Skeletal muscle tissue (tissue), 4 donors: ENCODE measurements around the gene PLA2G10. TPM values are rescaled to one million over a fixed set of nuclear protein-coding genes. Genes with fewer than 3 reads are reported as not detected.
"Not testable (repeated sequence)": the region's sequence is repeated elsewhere in the genome, so short reads cannot be mapped to it uniquely, and the experiment has no call there.

ENCODE experiments used
- H3K27ac ChIP-seq: one replicate; pipeline ENCODE4 v1.7.0; 2013; ENCODE audit warnings: mild to moderate bottlenecking, low read depth, low read length, inconsistent platforms
- H3K27me3 ChIP-seq, 3 donors: one replicate each; pipeline ENCODE4 v1.7.0; 2013; ENCODE audit warnings: low read length in 3 of 3; ENCODE audit not compliant: control insufficient read depth in 3 of 3, insufficient read depth in 3 of 3
- H3K36me3 ChIP-seq, 3 donors: one replicate each; pipeline ENCODE4 v1.7.0; 2013; ENCODE audit warnings: low read length in 3 of 3; ENCODE audit not compliant: control insufficient read depth in 3 of 3, insufficient read depth in 3 of 3
- H3K4me1 ChIP-seq, 3 donors: one replicate each; pipeline ENCODE4 v1.7.0; 2013; ENCODE audit warnings: low read length in 3 of 3, mild to moderate bottlenecking in 3 of 3; ENCODE audit not compliant: control insufficient read depth in 3 of 3, insufficient read depth in 3 of 3
- H3K4me3 ChIP-seq, 3 donors: one replicate each; pipeline ENCODE4 v1.7.0; 2013; ENCODE audit warnings: low read length in 3 of 3
- H3K9ac ChIP-seq, 3 donors: one replicate each; pipeline ENCODE4 v1.7.0; 2013; ENCODE audit warnings: low read length in 3 of 3, mild to moderate bottlenecking in 3 of 3, moderate library complexity in 2 of 3, low read depth in 1 of 3
- H3K9me3 ChIP-seq, 3 donors: one replicate each; pipeline ENCODE4 v1.7.0; 2013; ENCODE audit warnings: low read length in 3 of 3; ENCODE audit not compliant: control insufficient read depth in 3 of 3
- total RNA-seq: library from RNA; depleted of rRNA; stranded (reverse); fragments of >200 nt; gene quantifications from one replicate; pipeline ENCODE4 v1.2.3, GENCODE V29; 2014
- donor health status: Osteomylitis.

PLA2G10 gene
- total RNA-seq, 1 donor from 2014 or later = not detected

DNA sequence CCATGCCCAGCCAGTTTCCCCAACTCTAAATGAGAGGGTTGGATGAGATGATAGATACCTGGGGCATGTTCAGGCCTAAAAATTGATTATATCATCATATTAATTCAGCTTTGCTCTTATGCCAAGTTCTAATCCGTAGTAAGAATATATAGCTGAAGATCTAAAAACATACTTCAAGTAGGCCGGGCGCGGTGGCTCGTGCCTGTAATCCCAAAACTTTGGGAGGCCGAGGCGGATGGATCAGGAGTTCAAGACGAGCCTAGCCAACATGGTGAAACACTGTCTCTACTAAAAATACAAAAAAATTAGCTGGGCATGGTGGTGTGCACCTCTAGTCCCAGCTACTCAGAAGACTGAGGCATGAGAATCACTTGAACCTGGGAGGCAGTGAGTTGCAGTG, 12.0 kb downstream of the PLA2G10 start:
- H3K4me1 ChIP-seq = no peaks in the 10 kb centered on the region
- no peak overlapping the region for H3K9ac ChIP-seq
- H3K9me3 ChIP-seq = no peaks in the 10 kb centered on the region
- no peaks in the 10 kb centered on the region for H3K36me3 ChIP-seq
- peaks cover 0 to 5% (median 2%) of the 10 kb centered on the region in 3 donors for H3K27me3 ChIP-seq
- H3K4me3 ChIP-seq = no peak overlapping the region
- H3K27ac ChIP-seq = no peak overlapping the region

DNA sequence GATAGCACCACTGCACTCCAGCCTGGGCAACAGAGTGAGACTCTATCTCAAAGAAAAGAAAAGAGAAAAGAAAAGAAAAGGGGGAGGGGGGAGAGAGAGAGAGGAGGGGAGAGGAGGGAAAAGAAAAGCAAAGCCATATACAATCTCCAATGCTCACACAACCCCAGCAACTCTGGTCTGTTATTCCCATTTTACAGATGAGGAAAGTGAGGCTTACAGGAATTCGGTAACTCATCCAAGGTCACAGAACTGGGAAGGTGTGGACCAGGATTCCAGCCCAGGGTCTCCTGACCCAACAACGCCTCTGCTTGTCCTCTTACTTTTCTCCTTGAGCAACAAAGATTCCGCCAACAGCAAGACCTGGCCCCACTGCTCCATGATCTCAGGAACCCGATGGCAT, 13.0 kb downstream of the PLA2G10 start:
- no peaks in the 10 kb centered on the region for H3K36me3 ChIP-seq
- no peak overlapping the region for H3K4me3 ChIP-seq
- H3K27ac ChIP-seq = no peak overlapping the region
- H3K9ac ChIP-seq = no peak overlapping the region
- peaks cover 0 to 5% (median 2%) of the 10 kb centered on the region in 3 donors for H3K27me3 ChIP-seq
- H3K4me1 ChIP-seq = no peaks in the 10 kb centered on the region
- H3K9me3 ChIP-seq = no peaks in the 10 kb centered on the region

DNA sequence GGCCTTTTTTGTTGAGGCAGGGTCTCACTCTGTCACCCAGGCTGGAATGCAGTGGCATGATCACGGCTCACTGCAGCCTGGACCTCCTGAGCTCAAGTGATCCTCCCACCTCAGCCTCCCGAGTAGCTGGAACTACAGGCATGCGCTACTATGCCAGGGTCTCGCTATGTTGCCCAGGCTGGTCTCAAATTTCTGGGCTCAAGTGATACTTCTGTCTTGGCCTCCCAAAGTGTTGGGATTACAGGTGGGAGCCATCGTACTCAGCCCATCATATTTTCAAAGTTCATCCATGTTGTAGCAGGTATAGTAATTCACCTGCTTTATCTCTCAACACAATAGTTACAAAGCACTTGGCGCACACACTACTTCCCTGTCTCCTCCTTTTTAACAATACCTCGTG, 13.7 kb downstream of the PLA2G10 start:
- not testable (repeated sequence) for H3K27me3 ChIP-seq, H3K9me3 ChIP-seq, H3K27ac ChIP-seq, H3K36me3 ChIP-seq, H3K9ac ChIP-seq, H3K4me1 ChIP-seq, H3K4me3 ChIP-seq

DNA sequence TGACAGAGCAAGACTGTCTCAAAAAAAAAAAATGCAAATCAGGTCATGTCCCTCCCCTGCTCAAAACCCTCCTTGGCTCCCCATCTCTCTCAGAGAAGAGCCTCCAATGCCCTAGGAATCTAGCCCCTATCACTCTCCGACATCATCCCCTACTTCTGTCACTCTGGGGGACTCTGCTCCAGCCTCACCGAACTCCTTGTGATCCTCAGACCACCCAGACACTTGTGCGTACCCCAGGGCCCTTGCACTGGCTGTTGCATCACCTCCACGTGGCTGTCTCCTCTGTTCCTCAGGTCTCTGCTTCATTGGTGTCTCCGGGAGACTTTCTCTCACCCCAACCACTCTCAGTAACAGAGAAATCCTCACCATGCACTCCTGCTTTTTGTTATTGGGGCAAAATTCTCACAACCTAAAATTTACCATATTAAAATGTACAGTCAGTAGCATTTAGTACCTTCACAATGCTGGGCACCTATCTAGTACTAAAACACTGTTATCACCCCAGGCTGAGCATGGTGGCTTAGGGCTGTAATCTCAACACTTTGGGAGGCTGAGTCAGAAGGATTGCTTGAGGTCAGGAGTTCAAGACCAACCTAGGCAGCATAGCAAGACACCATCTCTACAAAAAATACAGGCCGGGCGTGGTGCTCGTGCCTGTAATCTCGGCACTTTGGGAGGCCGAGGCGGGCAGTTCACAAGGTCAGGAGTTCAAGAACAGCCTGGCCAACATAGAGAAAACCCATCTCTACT, 15.2 kb downstream of the PLA2G10 start:
- Histone ChIP-seq H3K4me1 (no peaks in the 10 kb centered on the region), H3K36me3 (no peaks in the 10 kb centered on the region), H3K27ac (no peak overlapping the region), H3K9ac (no peak overlapping the region), H3K4me3 (no peak overlapping the region), H3K9me3 (no peaks in the 10 kb centered on the region), H3K27me3 (peaks cover 0 to 5% (median 2%) of the 10 kb centered on the region in 3 donors)

DNA sequence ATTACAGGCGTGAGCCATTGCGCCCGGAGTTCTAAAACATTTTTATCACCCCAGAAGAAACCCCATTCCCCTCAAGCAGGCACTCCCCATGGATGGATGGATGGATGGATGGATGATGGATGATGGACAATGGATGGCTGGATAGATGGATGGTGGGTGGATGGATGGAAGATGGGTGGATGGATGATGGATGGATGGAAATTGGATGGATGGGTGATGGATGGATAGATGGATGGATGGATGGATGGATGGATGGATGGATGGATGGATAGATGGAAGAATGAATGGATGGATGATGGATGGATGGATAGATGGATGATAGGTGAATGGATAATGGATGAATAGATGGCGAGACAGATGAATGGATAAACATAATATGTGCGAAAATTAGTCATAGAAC, 16.5 kb downstream of the PLA2G10 start:
- Histone ChIP-seq H3K4me3 (no peak overlapping the region), H3K36me3 (no peaks in the 10 kb centered on the region), H3K4me1 (no peaks in the 10 kb centered on the region), H3K27me3 (peaks cover 0 to 5% (median 2%) of the 10 kb centered on the region in 3 donors), H3K27ac (no peak overlapping the region), H3K9me3 (no peaks in the 10 kb centered on the region), H3K9ac (no peak overlapping the region)

DNA sequence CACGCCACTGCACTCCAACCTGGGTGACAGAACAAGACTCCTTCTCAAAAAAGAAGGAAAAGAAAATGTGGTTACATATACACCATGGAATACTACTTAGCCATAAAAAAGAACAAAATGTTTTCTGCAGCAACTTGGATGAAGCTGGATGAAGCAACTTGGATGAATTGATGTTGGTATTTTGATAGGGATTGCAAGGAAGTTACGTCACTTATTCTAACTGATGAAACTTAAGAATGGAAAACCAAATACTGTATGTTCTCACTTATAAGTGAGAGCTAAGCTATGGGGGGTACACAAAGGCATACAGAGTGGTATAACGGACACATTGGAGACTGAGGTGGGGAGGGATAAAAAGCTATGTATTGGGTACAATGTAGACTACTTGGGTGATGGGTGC, 17.5 kb downstream of the PLA2G10 start:
- Histone ChIP-seq H3K36me3 (no peaks in the 10 kb centered on the region), H3K27ac (no peak overlapping the region), H3K4me3 (no peak overlapping the region), H3K4me1 (no peaks in the 10 kb centered on the region), H3K9ac (no peak overlapping the region), H3K27me3 (peaks cover 0 to 5% (median 2%) of the 10 kb centered on the region in 3 donors), H3K9me3 (no peaks in the 10 kb centered on the region)

DNA sequence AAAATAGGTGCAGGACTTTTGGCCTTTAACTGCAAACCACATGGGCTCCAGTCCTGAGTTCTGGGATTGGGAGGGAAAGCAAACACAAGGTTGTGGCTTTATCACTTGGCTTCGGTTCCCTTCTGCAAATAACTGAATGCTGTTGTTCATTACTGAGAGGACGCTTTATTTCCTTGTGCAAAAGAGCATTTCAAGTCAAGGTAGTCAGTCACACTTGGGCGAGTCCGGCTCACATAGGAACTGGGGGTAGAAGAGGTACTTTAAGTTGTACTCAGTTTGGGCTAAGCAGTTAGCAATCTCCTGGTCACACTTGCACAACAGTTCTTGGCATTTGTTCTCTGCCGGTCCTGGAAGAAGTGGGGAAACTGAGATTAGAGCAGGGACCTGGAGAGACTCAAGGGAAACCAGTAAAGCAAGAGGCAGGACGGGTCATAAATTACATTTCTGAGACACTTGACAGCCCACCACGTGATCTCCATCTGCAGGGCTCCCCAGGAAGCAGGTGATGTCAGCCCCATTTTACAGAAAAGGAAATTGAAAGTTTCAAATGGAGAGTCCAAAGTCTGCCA, 21.6 kb downstream of the PLA2G10 start:
- H3K9ac ChIP-seq = no peak overlapping the region
- no peaks in the 10 kb centered on the region for H3K9me3 ChIP-seq
- no peak overlapping the region for H3K4me3 ChIP-seq
- peaks cover 3 to 7% (median 5%) of the 10 kb centered on the region in 3 donors for H3K36me3 ChIP-seq
- H3K27me3 ChIP-seq = no peaks in the 10 kb centered on the region
- H3K27ac ChIP-seq = no peak overlapping the region
- peaks cover 0 to 2% (median 2%) of the 10 kb centered on the region in 3 donors for H3K4me1 ChIP-seq

DNA sequence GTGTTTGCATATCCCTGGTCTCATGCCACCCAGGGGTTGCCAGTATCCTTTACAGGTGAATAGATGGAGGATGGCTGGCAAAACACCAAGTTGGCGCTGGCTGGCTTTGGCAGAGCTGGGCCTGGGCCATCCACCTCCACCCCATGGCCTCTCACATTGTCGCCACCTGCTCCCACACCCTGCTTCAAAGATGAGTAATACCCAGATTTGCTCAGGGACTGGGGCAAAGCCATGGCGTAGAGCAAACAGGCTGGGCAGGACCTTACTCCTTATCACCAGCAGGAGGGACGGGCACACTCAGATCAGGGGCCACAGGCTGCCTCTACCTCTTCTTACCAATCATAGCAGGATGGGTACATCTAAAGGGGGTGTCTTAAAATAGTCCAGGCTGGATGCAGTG, 24.3 kb downstream of the PLA2G10 start:
- no peak overlapping the region for H3K9ac ChIP-seq
- no peak overlapping the region for H3K4me3 ChIP-seq
- no peaks in the 10 kb centered on the region for H3K27me3 ChIP-seq
- H3K27ac ChIP-seq = no peak overlapping the region
- H3K9me3 ChIP-seq = no peaks in the 10 kb centered on the region
- H3K36me3 ChIP-seq = peaks cover 27 to 29% (median 27%) of the 10 kb centered on the region in 3 donors
- peaks cover 0 to 2% (median 2%) of the 10 kb centered on the region in 3 donors for H3K4me1 ChIP-seq

DNA sequence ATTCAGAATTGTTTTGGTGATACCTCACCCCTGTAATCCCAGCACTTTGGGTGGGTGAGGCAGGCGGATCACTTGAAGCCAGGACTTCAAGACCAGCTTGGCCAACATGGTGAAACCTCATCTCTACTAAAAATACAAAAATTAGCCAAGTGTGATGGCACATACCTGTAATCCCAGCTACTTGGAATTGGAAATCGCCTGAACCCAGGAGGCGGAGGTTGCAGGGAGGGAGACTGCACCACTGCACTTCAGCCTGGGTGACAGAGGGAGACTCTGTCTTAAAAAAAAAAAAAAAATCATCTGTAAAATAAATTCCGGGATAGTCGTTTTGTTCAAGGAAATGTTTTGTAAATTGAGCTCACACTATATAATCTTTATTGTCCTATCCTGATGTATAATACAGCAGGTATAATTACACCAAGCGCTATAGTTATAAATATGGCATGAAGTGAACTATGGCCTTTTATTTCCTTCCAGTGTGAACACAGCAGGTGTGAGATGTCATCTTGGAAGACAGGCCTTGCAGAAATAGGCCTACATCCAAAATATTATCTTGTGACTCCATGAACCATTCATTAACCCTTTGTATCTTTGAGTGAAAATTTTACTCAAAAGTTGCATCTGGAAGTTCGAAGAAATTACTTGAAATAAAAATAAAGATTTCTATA, 25.4 kb downstream of the PLA2G10 start:
- no peaks in the 10 kb centered on the region for H3K9me3 ChIP-seq
- H3K4me3 ChIP-seq = no peak overlapping the region
- H3K9ac ChIP-seq = no peak overlapping the region
- no peak overlapping the region for H3K27ac ChIP-seq
- H3K27me3 ChIP-seq = no peaks in the 10 kb centered on the region
- peaks cover 35 to 38% (median 36%) of the 10 kb centered on the region in 3 donors for H3K36me3 ChIP-seq
- H3K4me1 ChIP-seq = peaks cover 0 to 2% (median 2%) of the 10 kb centered on the region in 3 donors
